Measurements from ENCODE around the gene EXOC8. TPM values are rescaled to one million over a fixed set of nuclear protein-coding genes. Genes with fewer than 3 reads are reported as not detected.

Gene EXOC8
- total and polyA plus RNA-seq, 2 of the 8 experiments (the other 6 are each of a cell fraction or from before 2014, with no cell fraction given), result 2.0 to 9.8 TPM

DNA sequence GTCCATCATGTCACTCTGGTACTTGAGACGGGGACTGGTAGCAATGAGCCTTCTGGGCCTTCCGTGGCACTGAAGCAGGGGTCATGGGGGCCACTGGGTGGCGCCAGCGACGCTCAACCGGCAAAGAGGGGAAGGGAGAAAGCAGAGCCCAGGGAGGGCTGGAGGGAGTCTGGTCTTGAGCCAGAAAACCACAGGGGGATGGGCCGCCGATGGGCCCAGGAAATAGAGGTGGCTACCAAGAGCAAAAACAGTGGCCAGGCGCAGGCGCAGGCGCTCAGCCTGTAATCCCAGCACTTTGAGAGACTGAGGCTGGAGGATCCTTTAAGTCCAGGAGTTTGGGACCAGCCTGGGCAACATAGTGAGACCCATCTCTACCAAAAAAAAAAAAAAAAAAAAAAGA, 21.8 kb downstream of the EXOC8 start (continued):
- TF ChIP-seq SIN3A (conservative IDR thresholded peaks at IDR 0.05 in 1 of 2, IDR thresholded peaks at IDR 0.05 in 1 of 2; ENCODE audit: low read depth in 1 of 2, low read length in 2 of 2) (0 out of 4 replicates have a peak, but pooled peaks of 1 of the 2 experiments have one; percentile 29), BRCA1 (IDR thresholded peaks at IDR 0.05; ENCODE audit: low read depth, low read length) (0 out of 2 replicates have a peak, but pooled peaks have one; percentile 15), CHD1 (IDR thresholded peaks at IDR 0.05; ENCODE audit: low read depth, low read length) (no peak), SIX5 (IDR thresholded peaks at IDR 0.05; ENCODE audit: low read depth, low read length) (no peak), EP300 (IDR thresholded peaks at IDR 0.05; ENCODE audit: borderline replicate concordance in 1 of 2, low read depth in 2 of 2, low read length in 2 of 2) (no peak), SP2 (IDR thresholded peaks at IDR 0.05; ENCODE audit: low read length) (no peak), NANOG (IDR thresholded peaks at IDR 0.05; ENCODE audit: insufficient read depth, low read depth, low read length, poor library complexity, severe bottlenecking) (no peak)
- TF ChIP-seq, protein P1, sequence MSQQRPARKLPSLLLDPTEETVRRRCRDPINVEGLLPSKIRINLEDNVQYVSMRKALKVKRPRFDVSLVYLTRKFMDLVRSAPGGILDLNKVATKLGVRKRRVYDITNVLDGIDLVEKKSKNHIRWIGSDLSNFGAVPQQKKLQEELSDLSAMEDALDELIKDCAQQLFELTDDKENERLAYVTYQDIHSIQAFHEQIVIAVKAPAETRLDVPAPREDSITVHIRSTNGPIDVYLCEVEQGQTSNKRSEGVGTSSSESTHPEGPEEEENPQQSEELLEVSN (IDR thresholded peaks at IDR 0.05), result no peak
- TF ChIP-seq, protein P2, sequence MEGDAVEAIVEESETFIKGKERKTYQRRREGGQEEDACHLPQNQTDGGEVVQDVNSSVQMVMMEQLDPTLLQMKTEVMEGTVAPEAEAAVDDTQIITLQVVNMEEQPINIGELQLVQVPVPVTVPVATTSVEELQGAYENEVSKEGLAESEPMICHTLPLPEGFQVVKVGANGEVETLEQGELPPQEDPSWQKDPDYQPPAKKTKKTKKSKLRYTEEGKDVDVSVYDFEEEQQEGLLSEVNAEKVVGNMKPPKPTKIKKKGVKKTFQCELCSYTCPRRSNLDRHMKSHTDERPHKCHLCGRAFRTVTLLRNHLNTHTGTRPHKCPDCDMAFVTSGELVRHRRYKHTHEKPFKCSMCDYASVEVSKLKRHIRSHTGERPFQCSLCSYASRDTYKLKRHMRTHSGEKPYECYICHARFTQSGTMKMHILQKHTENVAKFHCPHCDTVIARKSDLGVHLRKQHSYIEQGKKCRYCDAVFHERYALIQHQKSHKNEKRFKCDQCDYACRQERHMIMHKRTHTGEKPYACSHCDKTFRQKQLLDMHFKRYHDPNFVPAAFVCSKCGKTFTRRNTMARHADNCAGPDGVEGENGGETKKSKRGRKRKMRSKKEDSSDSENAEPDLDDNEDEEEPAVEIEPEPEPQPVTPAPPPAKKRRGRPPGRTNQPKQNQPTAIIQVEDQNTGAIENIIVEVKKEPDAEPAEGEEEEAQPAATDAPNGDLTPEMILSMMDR (IDR thresholded peaks at IDR 0.05; ENCODE audit: control extremely low read depth in 1 of 3, insufficient read depth in 1 of 3, low read depth in 1 of 3, low read length in 3 of 3), result peak; percentile 76 to 90 (median 81)
